ENCODE results near the gene CIZ1.

- TF ChIP-seq EZH2 (IDR thresholded peaks at IDR 0.05; ENCODE audit: insufficient read depth, poor library complexity, severe bottlenecking) (no peak), EZH2phosphoT487 (IDR thresholded peaks at IDR 0.05; ENCODE audit: insufficient read depth, low read depth) (no peak)
Observed at GRCh38 chr9:128143525-128144238, 47.7 kb downstream of the CIZ1 start.
